PC-9 (cell line): ENCODE results near the gene CECR2. TPM values are rescaled to one million over a fixed set of nuclear protein-coding genes. Genes with fewer than 3 reads are reported as not detected.

Experiments
- BruUV-seq: library from RNA; stranded (reverse); fragments of 400-500 nt; replicated peaks from 2 replicates; lab custom pipeline; 2021; lab: Mats Ljungman, UMichigan
- CTCF ChIA-PET: fragments of 300-600 bp; sonication (Branson Sonifier 250); formaldehyde crosslinking; loops from one replicate; lab custom pipeline; 2022; ENCODE audit warnings: antibody characterized with exemption; lab: Charles Lee
- POLR2A ChIA-PET: fragments of 300-600 bp; sonication (Branson Sonifier 250); formaldehyde crosslinking; loops from one replicate; lab custom pipeline; 2022; ENCODE audit warnings: antibody characterized with exemption; ENCODE audit not compliant: unreplicated experiment; lab: Charles Lee
- DNase-seq, 2 experiments: peaks; one replicate each; pipeline versions ENCODE4 v3.0.0 to v3.0.0-alpha.2; 2015 to 2022; ENCODE audit warnings: mixed read lengths in 1 of 2
- H2AFZ ChIP-seq: fragments of 200-600 bp; sonication (generic); 2 replicates; pipeline ENCODE4 v1.8.1; 2017; ENCODE audit warnings: antibody characterized with exemption
- H3F3A ChIP-seq: fragments of 200-600 bp; sonication (generic); 2 replicates; pipeline ENCODE4 v1.8.1; 2017; ENCODE audit warnings: antibody characterized with exemption, mild to moderate bottlenecking, low read depth; ENCODE audit not compliant: insufficient read depth
- H3K27ac ChIP-seq: fragments of 200-600 bp; sonication (generic); 2 replicates; pipeline ENCODE4 v1.6.1; 2016; ENCODE audit warnings: mixed run types
- H3K27me3 ChIP-seq: fragments of 200-600 bp; sonication (generic); 2 replicates; pipeline ENCODE4 v1.6.1; 2016; ENCODE audit warnings: low read depth, mixed run types; ENCODE audit not compliant: insufficient read depth
- H3K36me3 ChIP-seq: fragments of 200-600 bp; sonication (generic); 2 replicates; pipeline ENCODE4 v1.6.1; 2016; ENCODE audit warnings: low read depth, mixed run types
- H3K4me1 ChIP-seq: fragments of 200-600 bp; sonication (generic); replicated peaks from 2 replicates; pipeline ENCODE4 v1.6.1; 2016; ENCODE audit warnings: mixed run types; ENCODE audit not compliant: insufficient read depth
- H3K4me2 ChIP-seq: fragments of 200-600 bp; sonication (generic); 2 replicates; pipeline ENCODE4 v1.6.1; 2017; ENCODE audit warnings: mixed run types
- H3K4me3 ChIP-seq: fragments of 200-600 bp; sonication (generic); 2 replicates; pipeline ENCODE4 v1.6.1; 2016; ENCODE audit warnings: mixed run types
- H3K79me2 ChIP-seq: fragments of 200-600 bp; sonication (generic); 2 replicates; pipeline ENCODE4 v1.6.1; 2017; ENCODE audit warnings: low read depth, mixed run types
- H3K9me2 ChIP-seq: fragments of 200-600 bp; sonication (generic); 2 replicates; pipeline ENCODE4 v1.8.1; 2017; ENCODE audit warnings: mild to moderate bottlenecking; ENCODE audit not compliant: insufficient read depth
- H3K9me3 ChIP-seq: fragments of 200-600 bp; sonication (generic); 2 replicates; pipeline ENCODE4 v1.8.1; 2016; ENCODE audit warnings: low read depth; ENCODE audit not compliant: insufficient read depth
- H4K20me1 ChIP-seq: fragments of 200-600 bp; sonication (generic); 2 replicates; pipeline ENCODE4 v1.8.1; 2017; ENCODE audit not compliant: insufficient read depth
- CTCF ChIP-seq: fragments of 200-600 bp; sonication (generic); conservative IDR thresholded peaks from 2 replicates; pipeline ENCODE4 v1.6.1; 2017; ENCODE audit warnings: mixed run types, antibody characterized with exemption, mild to moderate bottlenecking, moderate library complexity
- EZH2 ChIP-seq: fragments of 200-600 bp; sonication (generic); IDR thresholded peaks from 2 replicates; pipeline ENCODE4 v1.8.0; 2017; ENCODE audit warnings: antibody characterized with exemption, low read depth
- intact Hi-C: fragments of 100-400 bp; cut with micrococcal nuclease; formaldehyde crosslinking; loops from one replicate; pipeline ENCODE4 v1.10.0; 2022; ENCODE audit not compliant: unreplicated experiment
- total RNA-seq: library from RNA; stranded (reverse); gene quantifications from 2 replicates; pipeline ENCODE4 v1.2.3, GENCODE V29; 2021

The CECR2 gene
- total RNA-seq, 1 experiment from 2014 or later, result not detected

- ChIA-PET POLR2A (no interaction called here), CTCF (no interaction called here)
- no peaks in the 10 kb centered on the region for H3K9me3 ChIP-seq
- H3K4me2 ChIP-seq, result no peak overlapping the region
- H2AFZ ChIP-seq, result no peak overlapping the region
- no peak for DNase-seq
- H3K9me2 ChIP-seq, result no peaks in the 10 kb centered on the region
- H3K36me3 ChIP-seq, result no peaks in the 10 kb centered on the region
- H3K27ac ChIP-seq, result no peak overlapping the region
- H4K20me1 ChIP-seq, result no peaks in the 10 kb centered on the region
- no peaks in the 10 kb centered on the region for H3F3A ChIP-seq
- no TSS peak for BruUV-seq
- TF ChIP-seq EZH2 (no peak), CTCF (no peak)
- no peaks in the 10 kb centered on the region for H3K4me1 ChIP-seq
- no peaks in the 10 kb centered on the region for H3K79me2 ChIP-seq
- intact Hi-C loops, result no loop called here
- H3K27me3 ChIP-seq, result peaks cover 64% of the 10 kb centered on the region
- H3K4me3 ChIP-seq, result no peak overlapping the region
Measured at GRCh38 chr22:17496841-17497240, 127.6 kb downstream of the CECR2 start.

GRCh38 chr22:17501679-17502285 is 132.5 kb downstream of the CECR2 start:
- H4K20me1 ChIP-seq, result no peaks in the 10 kb centered on the region
- H3K4me2 ChIP-seq, result no peak overlapping the region
- H3K4me3 ChIP-seq, result no peak overlapping the region
- DNase-seq, result peak in 1 of 2 experiments; percentile 10
- BruUV-seq, result no TSS peak
- no peaks in the 10 kb centered on the region for H3F3A ChIP-seq
- intact Hi-C loops, result loop anchor here (1.0 to 5.0 kb wide), 3 partner anchors 331 to 584 kb away; no protein-coding TSS in a partner anchor
- ChIA-PET POLR2A (interaction anchor here (0.7 kb wide), 1 partner anchor 330 kb away, joined by 6 read pairs; no protein-coding TSS in a partner anchor), CTCF (interaction anchor here (0.6 to 1.5 kb wide), 6 partner anchors 297 to 584 kb away, joined by 3 to 16 read pairs (median 4); no protein-coding TSS in a partner anchor)
- TF ChIP-seq CTCF, result peak; percentile 75
- no peak for TF ChIP-seq EZH2
- H3K9me2 ChIP-seq, result no peaks in the 10 kb centered on the region
- no peaks in the 10 kb centered on the region for H3K4me1 ChIP-seq
- H3K27ac ChIP-seq, result no peak overlapping the region
- no peaks in the 10 kb centered on the region for H3K36me3 ChIP-seq
- H3K27me3 ChIP-seq, result peaks cover 48% of the 10 kb centered on the region
- H3K9me3 ChIP-seq, result no peaks in the 10 kb centered on the region
- H3K79me2 ChIP-seq, result no peaks in the 10 kb centered on the region
- no peak overlapping the region for H2AFZ ChIP-seq

GRCh38 chr22:17508110-17508509 is 138.8 kb downstream of the CECR2 start:
- H3K27me3 ChIP-seq, result peaks cover 64% of the 10 kb centered on the region
- no peaks in the 10 kb centered on the region for H3K79me2 ChIP-seq
- POLR2A ChIA-PET, result no interaction called here
- no TSS peak for BruUV-seq
- no peaks in the 10 kb centered on the region for H3K36me3 ChIP-seq
- no peak overlapping the region for H3K4me3 ChIP-seq
- no peaks in the 10 kb centered on the region for H3K9me2 ChIP-seq
- H3K27ac ChIP-seq, result no peak overlapping the region
- no peaks in the 10 kb centered on the region for H3K9me3 ChIP-seq
- no peak overlapping the region for H3K4me2 ChIP-seq
- H4K20me1 ChIP-seq, result no peaks in the 10 kb centered on the region
- DNase-seq, result no peak
- no peaks in the 10 kb centered on the region for H3K4me1 ChIP-seq
- H2AFZ ChIP-seq, result no peak overlapping the region
- TF ChIP-seq CTCF (no peak), EZH2 (no peak)
- intact Hi-C loops, result no loop called here
- CTCF ChIA-PET, result no interaction called here
- no peaks in the 10 kb centered on the region for H3F3A ChIP-seq
